HAP-1 (cell line): ENCODE results near the gene DAB1.

Experiments used
- DNase-seq, 2 experiments: peaks; one replicate each; pipeline ENCODE4 v3.0.0-alpha.2; 2016 to 2020; ENCODE audit warnings: low spot score in 2 of 2
- H3K27me3 ChIP-seq: fragments of 250-450 bp; sonication (Bioruptor Pico); 2 replicates; pipeline ENCODE4 v1.5.1; 2020; ENCODE audit warnings: low read depth, mild to moderate bottlenecking, moderate library complexity
- H3K36me3 ChIP-seq: fragments of 250-450 bp; sonication (Bioruptor Pico); replicated peaks from 2 replicates; pipeline ENCODE4 v1.5.1; 2020; ENCODE audit warnings: mild to moderate bottlenecking
- H3K4me1 ChIP-seq: fragments of 250-450 bp; sonication (Bioruptor Pico); 2 replicates; pipeline ENCODE4 v1.5.1; 2020; ENCODE audit warnings: mild to moderate bottlenecking
- H3K4me3 ChIP-seq: fragments of 250-450 bp; sonication (Bioruptor Pico); 2 replicates; pipeline ENCODE4 v1.5.1; 2020; ENCODE audit warnings: mild to moderate bottlenecking, moderate library complexity
- H3K9me3 ChIP-seq: fragments of 250-450 bp; sonication (Bioruptor Pico); 2 replicates; pipeline ENCODE4 v1.5.1; 2020; ENCODE audit warnings: mild to moderate bottlenecking, moderate library complexity
- in situ Hi-C: fragments of 300-500 bp; cut with MboI; formaldehyde crosslinking; loops from 3 replicates; pipeline ENCODE4 v1.14.3; 2020; ENCODE audit warnings: low sequenced_read_pairs, inconsistent platforms, mixed read lengths

The DAB1 gene

DNA sequence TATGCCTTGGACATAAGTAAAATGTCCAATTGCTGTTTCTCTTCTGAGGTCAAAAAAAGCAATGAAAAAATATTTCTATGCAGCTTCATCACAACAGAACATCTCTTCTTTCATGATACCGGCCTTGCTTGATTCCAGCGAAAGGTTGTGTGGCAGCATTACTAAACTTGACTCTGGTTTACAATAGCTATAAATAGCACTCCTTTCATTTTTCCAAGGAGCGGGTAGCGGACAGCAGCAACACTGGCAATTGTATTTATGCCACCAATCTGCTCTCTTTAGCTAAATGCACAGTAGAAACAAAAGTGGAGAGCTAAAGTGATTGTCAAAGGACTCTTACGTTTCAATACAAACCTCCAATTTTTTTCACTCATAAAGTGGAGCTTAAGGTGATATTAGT is 7.5 kb upstream of the DAB1 start:
- no peak for DNase-seq
- H3K4me1 ChIP-seq, result no peaks in the 10 kb centered on the region
- H3K36me3 ChIP-seq, result no peaks in the 10 kb centered on the region
- no peaks in the 10 kb centered on the region for H3K27me3 ChIP-seq
- in situ Hi-C loops, result no loop called here
- no peaks in the 10 kb centered on the region for H3K9me3 ChIP-seq
- H3K4me3 ChIP-seq, result no peak overlapping the region

DNA sequence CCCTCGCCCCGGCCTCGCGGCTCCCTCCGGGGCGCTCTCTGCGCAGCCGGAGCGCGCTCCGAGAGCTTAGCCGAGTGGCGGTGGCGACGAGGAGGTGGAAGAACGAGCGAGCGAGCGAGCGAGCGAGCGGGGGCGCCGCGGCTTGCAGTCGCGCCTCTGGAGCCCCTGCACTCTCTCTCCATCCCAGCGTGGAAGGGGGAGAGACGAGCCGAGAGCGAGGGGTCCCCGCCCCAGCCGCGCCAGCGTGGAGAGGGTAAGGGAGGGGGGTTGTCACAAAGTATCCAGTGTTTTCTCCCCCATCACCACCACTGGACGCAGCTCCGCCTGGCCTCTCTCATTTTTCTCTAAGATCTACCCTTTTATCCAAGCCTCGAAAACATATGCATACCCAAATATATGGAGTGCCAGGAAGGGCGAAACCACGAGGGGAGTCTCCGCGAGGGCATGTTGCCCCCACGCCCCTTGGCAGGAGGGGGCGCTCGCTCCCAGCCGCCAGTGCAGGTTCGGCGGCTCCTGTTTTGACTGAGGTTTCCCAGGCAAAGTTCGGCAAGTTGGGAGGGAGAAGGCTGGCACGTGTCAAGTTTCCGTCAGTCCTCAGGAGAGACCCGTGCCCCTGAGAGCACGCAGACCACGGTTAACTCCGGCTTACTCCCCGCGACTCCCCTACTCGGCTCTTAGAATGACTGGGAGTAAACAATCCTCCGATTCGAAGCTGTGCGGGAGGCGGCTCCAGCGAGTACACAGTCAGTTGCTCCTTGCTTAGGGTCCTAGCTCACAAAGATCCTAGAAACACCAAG is 569 bp upstream of the DAB1 start:
- H3K36me3 ChIP-seq, result no peaks in the 10 kb centered on the region
- DNase-seq, result peak in 1 of 2 experiments; percentile 36
- in situ Hi-C loops, result no loop called here
- H3K27me3 ChIP-seq, result peaks cover 25% of the 10 kb centered on the region
- H3K9me3 ChIP-seq, result no peaks in the 10 kb centered on the region
- H3K4me3 ChIP-seq, result no peak overlapping the region
- no peaks in the 10 kb centered on the region for H3K4me1 ChIP-seq

DNA sequence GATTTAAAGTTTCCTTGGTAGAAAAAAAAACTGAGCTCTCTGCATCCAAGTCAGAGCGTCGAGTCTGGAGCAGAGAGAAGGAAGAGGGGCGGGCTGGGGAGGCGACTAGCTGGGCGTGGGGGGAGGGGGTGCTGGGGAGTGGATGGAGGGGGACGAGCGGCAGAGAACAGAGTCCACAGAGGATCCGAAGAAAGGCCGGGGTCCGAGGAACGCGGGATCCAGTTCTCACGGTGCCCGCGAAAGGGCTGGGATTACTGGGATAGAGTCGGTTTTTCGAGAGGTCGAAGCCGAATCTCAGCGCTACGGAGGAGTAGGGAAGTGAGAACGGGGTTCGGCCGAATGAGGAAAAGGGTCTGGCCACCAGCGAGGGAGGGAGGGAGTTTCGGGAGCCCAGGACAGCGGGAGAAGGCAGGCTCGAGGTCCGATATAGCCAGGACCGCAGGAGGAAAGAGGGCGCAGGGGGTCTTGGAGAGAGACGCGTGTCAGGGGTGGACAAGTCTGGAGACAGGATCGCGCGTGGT is 665 bp downstream of the DAB1 start:
- in situ Hi-C loops, result no loop called here
- Histone ChIP-seq H3K27me3 (peaks cover 25% of the 10 kb centered on the region), H3K4me3 (no peak overlapping the region), H3K4me1 (no peaks in the 10 kb centered on the region), H3K36me3 (no peaks in the 10 kb centered on the region), H3K9me3 (no peaks in the 10 kb centered on the region)
- DNase-seq, result no peak

DNA sequence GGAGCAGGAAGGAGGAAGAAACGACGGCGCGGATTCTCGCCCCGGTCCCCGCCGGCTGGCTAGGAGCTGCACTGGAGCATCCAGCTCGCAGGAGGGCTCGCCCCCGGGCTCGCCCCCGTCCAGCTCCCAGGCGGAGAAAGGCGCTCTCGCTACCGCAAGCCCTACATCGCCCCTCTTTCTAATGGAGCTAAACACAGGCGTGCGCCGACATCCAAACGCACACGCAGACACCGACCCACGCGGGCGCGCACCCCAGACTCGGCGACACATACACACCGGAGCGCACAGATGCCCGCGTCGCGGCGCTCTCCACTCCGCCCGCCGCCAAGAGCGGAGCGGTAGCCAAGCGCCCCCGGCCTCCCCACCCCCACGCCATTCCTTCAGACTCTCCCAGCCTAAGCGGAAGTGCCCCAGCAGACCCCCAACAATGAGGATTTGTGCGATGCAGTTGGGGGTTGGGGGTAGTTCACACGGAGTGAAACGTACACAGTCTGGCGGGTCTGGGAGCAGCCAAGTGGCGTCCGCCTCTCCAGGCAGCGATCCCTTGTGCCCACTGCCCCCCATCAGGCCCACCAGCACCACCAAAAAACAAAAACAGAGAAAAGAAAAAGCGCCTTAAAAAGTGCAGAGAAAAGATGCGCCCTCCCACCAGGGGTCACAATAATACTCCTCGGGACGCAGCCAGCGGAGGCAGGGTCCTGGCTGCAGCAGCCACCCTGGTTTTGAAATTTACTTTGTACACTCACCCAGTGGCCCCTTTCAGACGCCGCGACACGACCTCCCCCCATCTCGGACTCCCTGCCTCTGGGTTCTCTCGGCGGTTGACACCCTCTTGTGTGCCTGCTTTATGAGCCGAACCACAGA is 1.4 kb downstream of the DAB1 start:
- no peak overlapping the region for H3K4me3 ChIP-seq
- H3K36me3 ChIP-seq, result no peaks in the 10 kb centered on the region
- no peaks in the 10 kb centered on the region for H3K4me1 ChIP-seq
- DNase-seq, result no peak
- peaks cover 25% of the 10 kb centered on the region for H3K27me3 ChIP-seq
- in situ Hi-C loops, result no loop called here
- no peaks in the 10 kb centered on the region for H3K9me3 ChIP-seq

DNA sequence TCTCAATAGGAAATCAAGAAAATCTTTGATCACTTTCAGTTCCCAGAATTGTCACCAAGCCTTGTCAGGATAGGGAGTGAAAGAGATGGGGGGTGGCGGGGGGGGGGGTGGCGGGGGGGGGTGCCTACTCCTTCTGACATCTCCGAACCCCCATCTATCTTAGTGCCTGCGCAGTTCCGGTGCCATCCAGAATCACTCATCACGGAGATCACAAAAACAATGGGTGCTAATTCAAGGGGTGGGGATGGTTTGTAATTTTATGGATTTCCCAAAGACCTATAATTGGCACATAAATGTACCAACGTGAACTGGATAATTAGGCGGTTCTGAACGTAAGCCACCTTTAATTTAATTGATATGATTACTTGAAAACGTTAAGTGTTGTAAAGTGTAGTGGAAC is 2.1 kb downstream of the DAB1 start:
- no peaks in the 10 kb centered on the region for H3K9me3 ChIP-seq
- no peak for DNase-seq
- H3K27me3 ChIP-seq, result peaks cover 25% of the 10 kb centered on the region
- H3K36me3 ChIP-seq, result no peaks in the 10 kb centered on the region
- in situ Hi-C loops, result no loop called here
- no peaks in the 10 kb centered on the region for H3K4me1 ChIP-seq
- no peak overlapping the region for H3K4me3 ChIP-seq

DNA sequence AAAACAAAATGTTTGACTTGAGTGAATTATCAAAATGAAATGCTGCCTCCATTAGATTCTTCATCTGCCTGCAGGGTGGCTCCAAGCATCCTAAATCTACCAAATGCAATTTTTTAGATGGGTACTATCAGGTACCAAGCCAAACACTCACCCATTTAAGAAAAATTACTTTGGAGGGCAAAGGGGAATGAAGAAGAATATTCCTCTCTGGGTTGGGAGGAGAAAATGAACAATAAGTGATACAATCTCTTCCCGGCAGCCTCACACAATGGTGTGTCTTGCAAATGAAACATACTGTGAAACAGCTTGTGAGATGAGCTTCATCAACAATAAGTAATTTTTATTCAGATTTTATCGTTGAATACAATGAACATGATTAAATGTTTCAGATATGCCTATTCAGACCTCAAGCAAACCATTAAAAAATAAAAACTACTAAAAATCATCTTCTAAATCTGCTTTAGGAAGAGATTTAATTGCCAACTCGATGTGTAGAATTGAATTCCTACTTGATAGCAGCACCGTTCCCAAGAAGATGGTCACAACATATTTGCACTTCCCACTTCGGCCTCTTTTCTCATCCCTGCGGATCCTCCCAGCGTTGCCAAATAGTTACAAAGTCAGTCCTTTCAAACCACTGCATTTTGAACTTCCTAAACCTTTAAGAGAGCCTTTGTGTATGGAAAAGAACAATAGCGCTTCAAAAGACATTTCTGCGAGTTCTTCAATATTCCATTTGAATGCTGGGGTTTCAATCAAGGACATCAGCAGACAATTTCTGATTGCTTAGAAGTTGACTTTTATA is 2.7 kb downstream of the DAB1 start:
- in situ Hi-C loops, result no loop called here
- Histone ChIP-seq H3K36me3 (no peaks in the 10 kb centered on the region), H3K27me3 (peaks cover 25% of the 10 kb centered on the region), H3K9me3 (no peaks in the 10 kb centered on the region), H3K4me3 (no peak overlapping the region), H3K4me1 (no peaks in the 10 kb centered on the region)
- no peak for DNase-seq

DNA sequence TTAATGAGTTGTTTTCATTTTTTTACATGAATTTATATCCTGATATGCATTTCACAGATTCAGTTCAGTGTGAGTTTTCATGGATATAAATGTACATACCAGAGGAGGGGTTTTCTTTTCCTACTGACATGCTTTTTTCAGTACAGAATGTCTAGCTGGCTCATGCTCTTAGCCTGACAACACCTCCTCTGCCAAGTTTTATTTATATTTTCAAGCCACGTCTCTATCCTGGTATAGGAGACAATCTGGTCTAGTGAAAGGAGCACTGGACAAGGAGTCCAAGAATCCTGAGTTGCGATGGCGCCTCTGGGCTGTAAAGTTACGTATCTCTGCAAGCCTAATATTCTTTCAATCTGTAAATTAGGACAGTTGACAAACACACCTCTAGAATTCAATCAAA is 4.9 kb downstream of the DAB1 start:
- in situ Hi-C loops, result no loop called here
- H3K27me3 ChIP-seq, result peaks cover 17% of the 10 kb centered on the region
- DNase-seq, result no peak

DNA sequence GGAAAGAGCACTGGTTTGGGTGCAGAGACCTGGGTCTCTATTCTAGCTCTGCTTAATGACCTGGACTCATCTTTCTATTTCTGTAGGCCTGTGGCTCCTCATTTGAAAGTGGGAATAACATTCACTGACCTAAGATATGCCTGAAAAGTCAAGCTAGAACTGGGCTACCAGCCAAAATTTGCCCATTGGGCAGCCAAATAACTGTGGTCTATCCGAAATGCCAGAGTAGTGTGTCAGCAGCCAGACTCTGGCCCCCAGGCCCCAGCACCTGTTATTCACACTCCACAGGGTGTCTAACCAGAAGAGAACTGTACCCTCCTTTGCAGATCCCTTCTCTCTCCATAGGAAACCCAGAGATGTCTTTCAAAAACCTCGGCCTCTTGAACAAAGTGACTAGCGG is 12.6 kb downstream of the DAB1 start:
- no peak overlapping the region for H3K4me3 ChIP-seq
- in situ Hi-C loops, result no loop called here
- DNase-seq, result no peak
- H3K36me3 ChIP-seq, result no peaks in the 10 kb centered on the region
- H3K4me1 ChIP-seq, result no peaks in the 10 kb centered on the region
- H3K27me3 ChIP-seq, result no peaks in the 10 kb centered on the region
- H3K9me3 ChIP-seq, result no peaks in the 10 kb centered on the region

More for the DNA sequence above, 4.9 kb downstream of the DAB1 start:
- Histone ChIP-seq H3K36me3 (no peaks in the 10 kb centered on the region), H3K4me3 (no peak overlapping the region), H3K4me1 (no peaks in the 10 kb centered on the region), H3K9me3 (no peaks in the 10 kb centered on the region)

DNA sequence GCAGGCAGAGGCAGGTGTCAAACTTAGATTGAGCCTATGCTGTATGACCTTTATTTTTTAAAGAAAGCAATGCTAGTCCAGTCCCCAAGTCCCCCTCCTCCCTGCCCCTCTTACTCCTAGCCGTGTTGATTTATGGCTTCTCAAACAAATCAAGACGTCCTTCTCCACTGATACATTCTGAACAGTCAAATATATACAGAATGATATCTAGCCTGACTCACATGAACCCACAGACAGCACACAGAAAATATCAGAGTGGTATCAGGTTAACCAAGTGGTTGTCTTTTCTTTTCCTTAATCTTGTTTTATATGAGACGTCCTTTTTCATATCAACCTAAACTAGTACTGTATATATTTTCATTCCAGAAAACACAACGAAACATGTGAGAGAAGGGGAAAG is 13.4 kb downstream of the DAB1 start:
- Histone ChIP-seq H3K4me1 (no peaks in the 10 kb centered on the region), H3K9me3 (no peaks in the 10 kb centered on the region), H3K4me3 (no peak overlapping the region), H3K27me3 (no peaks in the 10 kb centered on the region), H3K36me3 (no peaks in the 10 kb centered on the region)
- in situ Hi-C loops, result no loop called here
- no peak for DNase-seq

DNA sequence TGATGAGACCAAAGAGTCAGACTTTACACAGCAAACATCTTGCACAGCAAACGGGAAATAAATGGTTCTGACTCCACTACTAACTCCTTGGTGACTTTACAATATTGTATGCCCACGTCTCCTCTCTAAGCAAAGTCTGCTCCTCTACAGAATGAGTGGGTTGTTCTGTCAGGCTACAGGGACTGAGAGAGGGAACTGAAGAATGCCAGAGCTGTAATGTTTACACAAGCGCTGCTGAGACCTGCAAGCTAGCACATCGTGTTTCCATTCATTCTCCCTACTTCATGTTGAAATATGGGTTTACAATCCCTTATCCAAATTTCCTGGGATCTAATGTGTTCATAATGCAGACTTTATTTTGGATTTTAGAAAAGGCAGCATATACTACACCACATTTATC is 15.9 kb downstream of the DAB1 start:
- DNase-seq, result no peak
- in situ Hi-C loops, result no loop called here
- no peaks in the 10 kb centered on the region for H3K4me1 ChIP-seq
- H3K36me3 ChIP-seq, result no peaks in the 10 kb centered on the region
- no peaks in the 10 kb centered on the region for H3K27me3 ChIP-seq
- no peak overlapping the region for H3K4me3 ChIP-seq
- no peaks in the 10 kb centered on the region for H3K9me3 ChIP-seq

DNA sequence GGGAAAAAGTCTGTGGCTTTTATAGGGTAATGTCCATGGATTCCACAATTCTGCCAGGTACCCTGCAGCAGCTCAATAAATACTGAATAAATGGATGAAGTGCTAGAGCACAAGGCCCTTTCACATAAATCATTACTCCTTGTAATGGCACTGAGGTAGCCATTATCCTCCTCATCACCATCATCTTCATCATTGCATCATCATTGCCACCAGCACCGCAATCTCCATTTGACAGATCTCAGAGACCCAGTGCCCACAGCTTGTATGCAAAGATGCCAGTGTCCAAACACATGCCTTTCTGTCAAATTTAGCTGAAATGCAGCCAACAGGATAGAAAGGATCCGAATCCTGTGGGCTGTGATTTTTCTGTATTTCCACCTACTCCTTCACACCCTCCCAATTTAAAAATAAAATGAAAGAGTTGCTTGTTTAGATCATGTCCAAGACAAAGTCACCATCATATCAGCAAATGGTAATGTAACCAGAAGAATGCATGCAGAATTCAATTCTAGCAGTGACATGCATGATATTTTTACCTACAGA is 17.4 kb downstream of the DAB1 start:
- H3K4me1 ChIP-seq, result no peaks in the 10 kb centered on the region
- H3K27me3 ChIP-seq, result no peaks in the 10 kb centered on the region
- DNase-seq, result no peak
- in situ Hi-C loops, result no loop called here
- H3K36me3 ChIP-seq, result no peaks in the 10 kb centered on the region
- no peak overlapping the region for H3K4me3 ChIP-seq
- H3K9me3 ChIP-seq, result no peaks in the 10 kb centered on the region

DNA sequence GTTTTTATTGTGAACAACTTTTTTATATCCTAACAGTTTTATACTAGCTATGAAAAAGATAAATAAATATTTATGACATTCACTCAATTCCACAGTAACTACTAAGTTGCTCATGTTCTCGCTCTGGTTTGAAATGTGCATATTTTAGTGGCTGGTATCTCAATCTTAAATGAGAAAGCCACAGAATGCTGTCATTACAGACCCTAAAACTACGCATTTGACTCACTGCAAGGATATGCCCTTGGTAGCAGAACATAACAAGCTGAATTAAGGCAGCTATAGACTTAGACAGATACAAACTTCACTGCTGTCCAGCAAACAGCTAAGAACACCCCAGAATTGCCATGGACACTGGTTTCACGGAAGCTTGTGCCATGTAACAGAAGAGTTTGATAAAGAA is 19.0 kb downstream of the DAB1 start:
- no peak overlapping the region for H3K4me3 ChIP-seq
- H3K36me3 ChIP-seq, result no peaks in the 10 kb centered on the region
- in situ Hi-C loops, result no loop called here
- no peaks in the 10 kb centered on the region for H3K27me3 ChIP-seq
- no peaks in the 10 kb centered on the region for H3K4me1 ChIP-seq
- DNase-seq, result no peak
- H3K9me3 ChIP-seq, result no peaks in the 10 kb centered on the region

DNA sequence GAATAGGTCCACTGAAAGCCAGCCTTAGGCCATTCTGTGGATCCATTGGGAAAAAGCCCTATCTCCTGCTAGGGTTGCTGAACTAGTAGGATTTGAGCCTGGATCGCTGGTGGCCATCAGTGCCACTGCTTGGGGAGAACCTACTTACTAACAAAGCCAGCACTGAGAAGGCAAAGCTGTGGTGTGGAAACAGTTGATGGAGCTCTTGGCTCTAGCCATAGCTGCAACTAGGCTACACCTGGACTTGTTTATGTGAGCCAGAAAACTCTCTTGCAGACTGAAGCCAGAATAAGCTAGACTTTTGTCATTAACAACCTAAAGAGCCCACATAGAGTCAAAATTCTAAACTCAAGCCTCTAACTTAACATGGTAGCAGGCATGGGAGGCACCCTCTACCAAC is 20.7 kb downstream of the DAB1 start:
- Histone ChIP-seq H3K36me3 (no peaks in the 10 kb centered on the region), H3K27me3 (no peaks in the 10 kb centered on the region), H3K4me1 (no peaks in the 10 kb centered on the region), H3K4me3 (no peak overlapping the region), H3K9me3 (no peaks in the 10 kb centered on the region)
- DNase-seq, result no peak
- in situ Hi-C loops, result no loop called here
